Thyroid gland (tissue), 4 donors: ENCODE data around the gene PGS1.

Source experiments
- POLR2A ChIP-seq, 2 donors: fragments of 450-650 bp; IDR thresholded peaks; one replicate each; pipeline ENCODE4 v1.6.1; 2017; ENCODE audit warnings: antibody characterized with exemption in 2 of 2, mild to moderate bottlenecking in 2 of 2, moderate library complexity in 1 of 2
- TF ChIP-seq, protein P1 (sequence below), 6 experiments: fragments of 200-600 bp in 3 of 6; fragments of 450-650 bp in 3 of 6; sonication (generic) in 3 of 6; IDR thresholded peaks; one replicate each; pipeline ENCODE4 v1.5.1; 2016 to 2019; ENCODE audit warnings: antibody characterized with exemption in 6 of 6, mild to moderate bottlenecking in 2 of 6, inconsistent platforms in 1 of 6, moderate library complexity in 1 of 6

DNA sequence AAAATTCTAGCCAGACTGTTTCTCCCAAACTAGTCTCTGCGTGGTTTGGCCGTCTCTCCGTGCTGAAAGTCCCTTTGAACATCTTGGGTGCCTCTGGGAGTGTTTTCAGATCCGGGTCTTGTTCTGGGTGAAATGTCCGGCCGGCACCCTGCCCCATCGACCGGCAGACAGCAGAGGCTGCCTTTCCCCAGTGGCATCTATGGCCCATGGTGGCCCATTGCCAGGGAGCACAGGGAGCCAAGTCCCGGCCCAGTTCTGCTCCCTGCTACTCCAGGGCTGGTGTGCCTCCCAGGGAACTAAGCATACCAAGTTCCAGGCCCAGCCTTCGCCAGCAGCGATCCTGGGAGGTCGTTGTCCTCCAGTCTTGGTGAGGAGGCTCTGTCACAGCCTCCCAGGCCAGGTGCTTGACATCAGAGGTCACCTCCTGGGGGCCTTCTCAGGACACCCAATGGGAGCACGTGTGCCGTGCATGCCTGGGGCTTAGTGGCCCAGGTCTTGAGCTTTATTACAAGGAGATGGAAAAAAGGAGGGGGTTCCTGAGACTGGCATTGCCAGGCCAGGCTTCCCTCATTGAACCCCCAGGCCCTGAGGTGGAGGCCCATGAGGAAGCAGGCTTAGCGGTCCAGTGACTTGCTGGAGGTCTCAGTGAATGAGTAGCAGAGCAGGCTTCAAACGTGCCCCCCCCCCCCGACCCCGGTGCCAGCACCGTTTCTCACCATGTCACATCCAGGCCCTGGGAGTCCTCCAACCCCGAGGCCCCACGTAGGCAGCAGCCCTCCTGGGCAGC, 54.0 kb downstream of the PGS1 start:
- TF ChIP-seq, protein P1, sequence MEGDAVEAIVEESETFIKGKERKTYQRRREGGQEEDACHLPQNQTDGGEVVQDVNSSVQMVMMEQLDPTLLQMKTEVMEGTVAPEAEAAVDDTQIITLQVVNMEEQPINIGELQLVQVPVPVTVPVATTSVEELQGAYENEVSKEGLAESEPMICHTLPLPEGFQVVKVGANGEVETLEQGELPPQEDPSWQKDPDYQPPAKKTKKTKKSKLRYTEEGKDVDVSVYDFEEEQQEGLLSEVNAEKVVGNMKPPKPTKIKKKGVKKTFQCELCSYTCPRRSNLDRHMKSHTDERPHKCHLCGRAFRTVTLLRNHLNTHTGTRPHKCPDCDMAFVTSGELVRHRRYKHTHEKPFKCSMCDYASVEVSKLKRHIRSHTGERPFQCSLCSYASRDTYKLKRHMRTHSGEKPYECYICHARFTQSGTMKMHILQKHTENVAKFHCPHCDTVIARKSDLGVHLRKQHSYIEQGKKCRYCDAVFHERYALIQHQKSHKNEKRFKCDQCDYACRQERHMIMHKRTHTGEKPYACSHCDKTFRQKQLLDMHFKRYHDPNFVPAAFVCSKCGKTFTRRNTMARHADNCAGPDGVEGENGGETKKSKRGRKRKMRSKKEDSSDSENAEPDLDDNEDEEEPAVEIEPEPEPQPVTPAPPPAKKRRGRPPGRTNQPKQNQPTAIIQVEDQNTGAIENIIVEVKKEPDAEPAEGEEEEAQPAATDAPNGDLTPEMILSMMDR (IDR thresholded peaks at IDR 0.05), result no peak
- no peak for TF ChIP-seq POLR2A (IDR thresholded peaks at IDR 0.05)
